Measurements from ENCODE around the gene AUP1.

The AUP1 gene

DNA sequence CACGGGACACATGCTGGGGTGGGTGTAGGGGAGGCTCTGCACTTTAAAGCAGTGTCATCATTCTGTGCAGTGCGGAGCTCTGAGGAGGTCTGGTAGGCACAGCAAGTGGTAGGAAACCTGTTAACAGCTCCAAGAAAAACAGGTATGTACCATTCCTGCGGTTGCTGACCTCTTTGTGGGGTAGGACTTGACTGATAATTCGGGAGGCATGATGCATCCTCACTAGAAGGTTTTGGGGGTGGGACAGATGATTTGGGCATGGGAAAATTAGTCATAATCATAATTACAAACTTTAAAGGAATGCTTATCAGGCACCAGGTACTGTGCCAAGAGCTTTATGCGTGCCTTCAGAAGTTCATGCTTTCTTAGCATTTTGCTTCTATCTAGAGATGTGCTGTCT lies 34.7 kb upstream of the AUP1 start:
- TF ChIP-seq ZC3H10 (CRISPR knock-in tag; IDR thresholded peaks at IDR 0.05), result no peak
- TF ChIP-seq PPARA (CRISPR knock-in tag; IDR thresholded peaks at IDR 0.05; ENCODE audit: borderline replicate concordance), result no peak
- no peak for TF ChIP-seq ZNF565 (CRISPR knock-in tag; conservative IDR thresholded peaks at IDR 0.05; ENCODE audit: low read depth)
- no peak for TF ChIP-seq ISL1 (CRISPR knock-in tag; IDR thresholded peaks at IDR 0.05)
- TF ChIP-seq ZFP30 (CRISPR knock-in tag; IDR thresholded peaks at IDR 0.05), result no peak
- TF ChIP-seq OSR1 (CRISPR knock-in tag; IDR thresholded peaks at IDR 0.05), result no peak
- no peak for TF ChIP-seq CSDC2 (CRISPR knock-in tag; IDR thresholded peaks at IDR 0.05)
- no peak for TF ChIP-seq PATZ1 (CRISPR knock-in tag; IDR thresholded peaks at IDR 0.05; ENCODE audit: borderline replicate concordance)
- TF ChIP-seq, protein P1, sequence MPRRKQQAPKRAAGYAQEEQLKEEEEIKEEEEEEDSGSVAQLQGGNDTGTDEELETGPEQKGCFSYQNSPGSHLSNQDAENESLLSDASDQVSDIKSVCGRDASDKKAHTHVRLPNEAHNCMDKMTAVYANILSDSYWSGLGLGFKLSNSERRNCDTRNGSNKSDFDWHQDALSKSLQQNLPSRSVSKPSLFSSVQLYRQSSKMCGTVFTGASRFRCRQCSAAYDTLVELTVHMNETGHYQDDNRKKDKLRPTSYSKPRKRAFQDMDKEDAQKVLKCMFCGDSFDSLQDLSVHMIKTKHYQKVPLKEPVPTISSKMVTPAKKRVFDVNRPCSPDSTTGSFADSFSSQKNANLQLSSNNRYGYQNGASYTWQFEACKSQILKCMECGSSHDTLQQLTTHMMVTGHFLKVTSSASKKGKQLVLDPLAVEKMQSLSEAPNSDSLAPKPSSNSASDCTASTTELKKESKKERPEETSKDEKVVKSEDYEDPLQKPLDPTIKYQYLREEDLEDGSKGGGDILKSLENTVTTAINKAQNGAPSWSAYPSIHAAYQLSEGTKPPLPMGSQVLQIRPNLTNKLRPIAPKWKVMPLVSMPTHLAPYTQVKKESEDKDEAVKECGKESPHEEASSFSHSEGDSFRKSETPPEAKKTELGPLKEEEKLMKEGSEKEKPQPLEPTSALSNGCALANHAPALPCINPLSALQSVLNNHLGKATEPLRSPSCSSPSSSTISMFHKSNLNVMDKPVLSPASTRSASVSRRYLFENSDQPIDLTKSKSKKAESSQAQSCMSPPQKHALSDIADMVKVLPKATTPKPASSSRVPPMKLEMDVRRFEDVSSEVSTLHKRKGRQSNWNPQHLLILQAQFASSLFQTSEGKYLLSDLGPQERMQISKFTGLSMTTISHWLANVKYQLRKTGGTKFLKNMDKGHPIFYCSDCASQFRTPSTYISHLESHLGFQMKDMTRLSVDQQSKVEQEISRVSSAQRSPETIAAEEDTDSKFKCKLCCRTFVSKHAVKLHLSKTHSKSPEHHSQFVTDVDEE (CRISPR knock-in tag; IDR thresholded peaks at IDR 0.05), result no peak
- TF ChIP-seq, protein P2, sequence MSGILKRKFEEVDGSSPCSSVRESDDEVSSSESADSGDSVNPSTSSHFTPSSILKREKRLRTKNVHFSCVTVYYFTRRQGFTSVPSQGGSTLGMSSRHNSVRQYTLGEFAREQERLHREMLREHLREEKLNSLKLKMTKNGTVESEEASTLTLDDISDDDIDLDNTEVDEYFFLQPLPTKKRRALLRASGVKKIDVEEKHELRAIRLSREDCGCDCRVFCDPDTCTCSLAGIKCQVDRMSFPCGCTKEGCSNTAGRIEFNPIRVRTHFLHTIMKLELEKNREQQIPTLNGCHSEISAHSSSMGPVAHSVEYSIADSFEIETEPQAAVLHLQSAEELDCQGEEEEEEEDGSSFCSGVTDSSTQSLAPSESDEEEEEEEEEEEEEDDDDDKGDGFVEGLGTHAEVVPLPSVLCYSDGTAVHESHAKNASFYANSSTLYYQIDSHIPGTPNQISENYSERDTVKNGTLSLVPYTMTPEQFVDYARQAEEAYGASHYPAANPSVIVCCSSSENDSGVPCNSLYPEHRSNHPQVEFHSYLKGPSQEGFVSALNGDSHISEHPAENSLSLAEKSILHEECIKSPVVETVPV (CRISPR knock-in tag; IDR thresholded peaks at IDR 0.05), result no peak
- no peak for TF ChIP-seq GLIS3 (CRISPR knock-in tag; IDR thresholded peaks at IDR 0.05)
- TF ChIP-seq TOX (CRISPR knock-in tag; IDR thresholded peaks at IDR 0.05; ENCODE audit: borderline replicate concordance), result no peak
- no peak for TF ChIP-seq RARB (CRISPR knock-in tag; IDR thresholded peaks at IDR 0.05)
- no peak for TF ChIP-seq ESRRG (CRISPR knock-in tag; IDR thresholded peaks at IDR 0.05)
- TF ChIP-seq ZNF70 (CRISPR knock-in tag; IDR thresholded peaks at IDR 0.05), result no peak
- TF ChIP-seq, protein P3, sequence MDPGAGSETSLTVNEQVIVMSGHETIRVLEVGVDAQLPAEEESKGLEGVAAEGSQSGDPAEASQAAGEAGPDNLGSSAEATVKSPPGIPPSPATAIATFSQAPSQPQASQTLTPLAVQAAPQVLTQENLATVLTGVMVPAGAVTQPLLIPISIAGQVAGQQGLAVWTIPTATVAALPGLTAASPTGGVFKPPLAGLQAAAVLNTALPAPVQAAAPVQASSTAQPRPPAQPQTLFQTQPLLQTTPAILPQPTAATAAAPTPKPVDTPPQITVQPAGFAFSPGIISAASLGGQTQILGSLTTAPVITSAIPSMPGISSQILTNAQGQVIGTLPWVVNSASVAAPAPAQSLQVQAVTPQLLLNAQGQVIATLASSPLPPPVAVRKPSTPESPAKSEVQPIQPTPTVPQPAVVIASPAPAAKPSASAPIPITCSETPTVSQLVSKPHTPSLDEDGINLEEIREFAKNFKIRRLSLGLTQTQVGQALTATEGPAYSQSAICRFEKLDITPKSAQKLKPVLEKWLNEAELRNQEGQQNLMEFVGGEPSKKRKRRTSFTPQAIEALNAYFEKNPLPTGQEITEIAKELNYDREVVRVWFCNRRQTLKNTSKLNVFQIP (CRISPR knock-in tag; IDR thresholded peaks at IDR 0.05; ENCODE audit: borderline replicate concordance, low read depth), result no peak
- no peak for TF ChIP-seq CREB5 (CRISPR knock-in tag; IDR thresholded peaks at IDR 0.05; ENCODE audit: low read depth)
- TF ChIP-seq ZFP3 (CRISPR knock-in tag; IDR thresholded peaks at IDR 0.05), result no peak
- peak; percentile 4; the same call in 2 of the 3 replicates for ATAC-seq

- no peak for ATAC-seq
- TF ChIP-seq PPARA (CRISPR knock-in tag; IDR thresholded peaks at IDR 0.05; ENCODE audit: borderline replicate concordance), result no peak
- no peak for TF ChIP-seq ISL1 (CRISPR knock-in tag; IDR thresholded peaks at IDR 0.05)
- no peak for TF ChIP-seq ZNF565 (CRISPR knock-in tag; conservative IDR thresholded peaks at IDR 0.05; ENCODE audit: low read depth)
- TF ChIP-seq PATZ1 (CRISPR knock-in tag; IDR thresholded peaks at IDR 0.05; ENCODE audit: borderline replicate concordance), result no peak
- TF ChIP-seq, protein P3 (CRISPR knock-in tag; IDR thresholded peaks at IDR 0.05; ENCODE audit: borderline replicate concordance, low read depth), result no peak
- no peak for TF ChIP-seq ESRRG (CRISPR knock-in tag; IDR thresholded peaks at IDR 0.05)
- no peak for TF ChIP-seq GLIS3 (CRISPR knock-in tag; IDR thresholded peaks at IDR 0.05)
- TF ChIP-seq CREB5 (CRISPR knock-in tag; IDR thresholded peaks at IDR 0.05; ENCODE audit: low read depth), result no peak
- TF ChIP-seq BACH2 (CRISPR knock-in tag; IDR thresholded peaks at IDR 0.05; ENCODE audit: borderline replicate concordance), result no peak
- no peak for TF ChIP-seq ZFP3 (CRISPR knock-in tag; IDR thresholded peaks at IDR 0.05)
- no peak for TF ChIP-seq ZC3H10 (CRISPR knock-in tag; IDR thresholded peaks at IDR 0.05)
- no peak for TF ChIP-seq TCF4 (CRISPR knock-in tag; IDR thresholded peaks at IDR 0.05; ENCODE audit: borderline replicate concordance)
- no peak for TF ChIP-seq SNAI2 (CRISPR knock-in tag; IDR thresholded peaks at IDR 0.05)
- no peak for TF ChIP-seq ZFP30 (CRISPR knock-in tag; IDR thresholded peaks at IDR 0.05)
Measured at GRCh38 chr2:74562126-74562775, 32.7 kb upstream of the AUP1 start.

Data from SK-N-SH treated with all-trans-retinoic acid at 6 μM for 48 hours (cell line).